Astrocyte (in vitro differentiated cells and primary cell): Measurements from ENCODE around the gene HINT2. TPM values are rescaled to one million over a fixed set of nuclear protein-coding genes. Genes with fewer than 3 reads are reported as not detected.

ENCODE experiments used
- DNase-seq: peaks from one replicate; pipeline ENCODE4 v3.0.0-alpha.2; 2010; ENCODE audit warnings: low read depth
- FAIRE-seq: peaks from 2 replicates; lab custom pipeline; 2011; peaks lifted over from hg19 to GRCh38; lab: Jason Lieb, UNC
- H2AFZ ChIP-seq: 2 replicates; pipeline ENCODE4 v1.6.0; 2012; ENCODE audit warnings: low read depth, low read length, inconsistent platforms
- H3K27ac ChIP-seq: 2 replicates; pipeline ENCODE4 v1.5.1; 2011; ENCODE audit warnings: low read depth, low read length, inconsistent platforms
- H3K27me3 ChIP-seq: 2 replicates; pipeline ENCODE4 v1.6.0; 2011; ENCODE audit warnings: low read length, inconsistent platforms; ENCODE audit not compliant: insufficient read depth
- H3K36me3 ChIP-seq: 2 replicates; pipeline ENCODE4 v1.5.1; 2011; ENCODE audit warnings: low read length, inconsistent platforms; ENCODE audit not compliant: insufficient read depth
- H3K4me1 ChIP-seq: 2 replicates; pipeline ENCODE4 v1.5.1; 2011; ENCODE audit warnings: low read length, inconsistent platforms; ENCODE audit not compliant: insufficient read depth
- H3K4me2 ChIP-seq: 2 replicates; pipeline ENCODE4 v1.6.0; 2012; ENCODE audit warnings: low read length, inconsistent platforms
- H3K4me3 ChIP-seq: 2 replicates; pipeline ENCODE4 v1.5.1; 2011; ENCODE audit warnings: low read depth, mild to moderate bottlenecking, low read length, inconsistent platforms; ENCODE audit not compliant: insufficient read depth
- H3K79me2 ChIP-seq: 2 replicates; pipeline ENCODE4 v1.6.0; 2012; ENCODE audit warnings: mild to moderate bottlenecking, low read length, inconsistent platforms; ENCODE audit not compliant: insufficient read depth
- H3K9ac ChIP-seq: 2 replicates; pipeline ENCODE4 v1.6.0; 2012; ENCODE audit warnings: mild to moderate bottlenecking, low read length, inconsistent platforms
- H3K9me3 ChIP-seq: 2 replicates; pipeline ENCODE4 v1.5.1; 2012; ENCODE audit warnings: low read depth, mild to moderate bottlenecking, low read length, inconsistent platforms; ENCODE audit not compliant: insufficient read depth
- H4K20me1 ChIP-seq: 2 replicates; pipeline ENCODE4 v1.6.0; 2012; ENCODE audit warnings: low read length, inconsistent platforms; ENCODE audit not compliant: insufficient read depth
- H3K27ac Mint-ChIP-seq: one replicate; pipeline ENCODE4 v1.8.0; 2021; ENCODE audit warnings: mild to moderate bottlenecking, mixed read lengths; ENCODE audit not compliant: unreplicated experiment
- H3K27me3 Mint-ChIP-seq: one replicate; pipeline ENCODE4 v1.8.0; 2021; ENCODE audit warnings: low read depth, mixed read lengths; ENCODE audit not compliant: unreplicated experiment
- H3K36me3 Mint-ChIP-seq: one replicate; pipeline ENCODE4 v1.8.0; 2021; ENCODE audit warnings: low read depth, mixed read lengths; ENCODE audit not compliant: unreplicated experiment
- H3K4me1 Mint-ChIP-seq: one replicate; pipeline ENCODE4 v1.8.0; 2021; ENCODE audit warnings: low read depth, mixed read lengths; ENCODE audit not compliant: unreplicated experiment
- H3K4me3 Mint-ChIP-seq: one replicate; pipeline ENCODE4 v1.8.0; 2021; ENCODE audit warnings: mild to moderate bottlenecking, moderate library complexity, mixed read lengths; ENCODE audit not compliant: unreplicated experiment
- H3K9me3 Mint-ChIP-seq: one replicate; pipeline ENCODE4 v1.8.0; 2021; ENCODE audit warnings: mild to moderate bottlenecking, mixed read lengths; ENCODE audit not compliant: unreplicated experiment
- EZH2 ChIP-seq: IDR thresholded peaks from 2 replicates; pipeline ENCODE4 v1.6.1; 2012; ENCODE audit warnings: mild to moderate bottlenecking, low read length, inconsistent platforms; ENCODE audit not compliant: insufficient read depth
- total RNA-seq: library from RNA; stranded (reverse); gene quantifications from 2 replicates; pipeline ENCODE4 v1.2.1, GENCODE V29; 2021
- TF ChIP-seq, protein P1 (sequence below): IDR thresholded peaks from 2 replicates; pipeline ENCODE4 v1.5.1; 2011; ENCODE audit warnings: low read depth, mild to moderate bottlenecking, inconsistent platforms, low read length, moderate library complexity; ENCODE audit not compliant: insufficient read depth

Gene HINT2
- total RNA-seq, 1 donor from 2014 or later, result 22.8 TPM

DNA sequence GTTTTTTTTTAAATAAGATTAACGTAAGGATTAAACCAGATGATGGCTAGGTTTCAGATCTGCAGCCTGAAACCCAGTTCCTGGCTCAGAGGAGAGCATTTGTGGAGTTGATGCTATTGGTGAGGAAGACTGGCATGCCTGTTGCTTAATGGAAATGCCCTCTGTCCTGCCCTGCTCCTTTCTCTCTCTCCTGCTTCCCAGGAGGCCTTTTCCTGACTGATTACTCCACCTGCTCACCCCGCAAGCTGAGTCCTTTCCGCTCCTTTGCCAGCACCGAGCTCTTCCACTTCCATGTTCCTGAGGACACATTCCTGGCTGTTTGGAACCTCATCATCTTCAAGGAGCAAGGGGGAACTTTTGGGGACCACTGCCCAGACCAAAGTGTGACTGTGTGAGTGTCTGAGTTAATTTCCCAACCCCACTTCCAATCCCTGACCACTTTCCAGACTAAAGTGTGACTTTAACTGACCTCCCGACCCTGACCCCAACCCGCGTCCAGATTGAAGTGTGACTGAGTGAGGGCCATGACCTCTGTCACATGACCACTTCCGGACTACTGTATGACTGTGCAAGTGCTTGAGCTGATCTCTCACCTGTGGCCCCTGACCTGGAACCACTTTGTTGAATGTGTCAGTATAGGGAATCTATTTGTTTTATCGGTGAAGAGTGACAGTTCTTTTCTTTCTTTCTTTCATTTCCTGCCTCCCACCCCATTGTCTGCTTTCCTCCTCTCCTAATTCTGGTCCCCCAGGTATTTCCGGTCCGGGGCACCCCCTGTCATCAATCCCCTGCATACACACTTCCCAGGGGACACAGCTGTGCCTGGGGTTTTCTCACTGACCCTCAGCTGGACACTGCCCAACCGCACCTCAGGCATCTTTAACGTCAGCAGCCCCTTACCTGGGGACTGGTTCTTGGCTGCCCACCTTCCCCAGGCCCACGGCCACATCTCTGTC is 19.7 kb upstream of the HINT2 start:
- no peak overlapping the region for H3K4me3 ChIP-seq
- H3K36me3 ChIP-seq, result no peaks in the 10 kb centered on the region
- DNase-seq (no peak), FAIRE-seq (no peak)
- no peak overlapping the region for H3K27ac ChIP-seq
- Mint-ChIP-seq H3K4me3 (no peak overlapping the region), H3K27me3 (peaks cover 23% of the 10 kb centered on the region), H3K27ac (no peak overlapping the region), H3K9me3 (peaks cover 4% of the 10 kb centered on the region), H3K4me1 (peaks cover 12% of the 10 kb centered on the region), H3K36me3 (peaks cover 8% of the 10 kb centered on the region)
- H3K9ac ChIP-seq, result no peak overlapping the region
- H2AFZ ChIP-seq, result no peak overlapping the region
- no peaks in the 10 kb centered on the region for H3K27me3 ChIP-seq
- H3K4me2 ChIP-seq, result no peak overlapping the region
- H3K4me1 ChIP-seq, result peaks cover 9% of the 10 kb centered on the region
- H4K20me1 ChIP-seq, result no peaks in the 10 kb centered on the region
- TF ChIP-seq, protein P1, sequence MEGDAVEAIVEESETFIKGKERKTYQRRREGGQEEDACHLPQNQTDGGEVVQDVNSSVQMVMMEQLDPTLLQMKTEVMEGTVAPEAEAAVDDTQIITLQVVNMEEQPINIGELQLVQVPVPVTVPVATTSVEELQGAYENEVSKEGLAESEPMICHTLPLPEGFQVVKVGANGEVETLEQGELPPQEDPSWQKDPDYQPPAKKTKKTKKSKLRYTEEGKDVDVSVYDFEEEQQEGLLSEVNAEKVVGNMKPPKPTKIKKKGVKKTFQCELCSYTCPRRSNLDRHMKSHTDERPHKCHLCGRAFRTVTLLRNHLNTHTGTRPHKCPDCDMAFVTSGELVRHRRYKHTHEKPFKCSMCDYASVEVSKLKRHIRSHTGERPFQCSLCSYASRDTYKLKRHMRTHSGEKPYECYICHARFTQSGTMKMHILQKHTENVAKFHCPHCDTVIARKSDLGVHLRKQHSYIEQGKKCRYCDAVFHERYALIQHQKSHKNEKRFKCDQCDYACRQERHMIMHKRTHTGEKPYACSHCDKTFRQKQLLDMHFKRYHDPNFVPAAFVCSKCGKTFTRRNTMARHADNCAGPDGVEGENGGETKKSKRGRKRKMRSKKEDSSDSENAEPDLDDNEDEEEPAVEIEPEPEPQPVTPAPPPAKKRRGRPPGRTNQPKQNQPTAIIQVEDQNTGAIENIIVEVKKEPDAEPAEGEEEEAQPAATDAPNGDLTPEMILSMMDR, result no peak
- no peak for TF ChIP-seq EZH2
- no peaks in the 10 kb centered on the region for H3K79me2 ChIP-seq
- H3K9me3 ChIP-seq, result no peaks in the 10 kb centered on the region

DNA sequence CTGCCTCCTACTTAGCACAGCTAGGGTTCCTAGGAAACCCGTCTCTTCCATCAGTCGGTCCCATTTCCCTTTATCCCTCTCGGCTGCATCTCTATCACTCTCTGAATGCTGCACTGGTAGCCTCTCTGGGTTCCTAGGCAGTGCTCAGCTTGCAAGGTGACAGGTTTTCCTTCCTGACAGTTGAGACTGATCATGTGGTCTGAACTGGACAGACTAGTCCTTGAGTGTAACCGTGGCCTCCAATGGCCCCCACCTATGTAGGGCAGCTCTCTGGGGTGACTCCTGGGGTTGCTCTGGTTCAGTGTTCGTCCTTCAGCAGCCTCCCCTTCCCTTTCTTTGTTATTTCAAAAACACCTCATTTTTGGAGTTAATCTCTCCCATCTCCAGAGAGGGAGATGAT is 18.0 kb upstream of the HINT2 start:
- no peaks in the 10 kb centered on the region for H3K27me3 ChIP-seq
- no peak overlapping the region for H3K27ac ChIP-seq
- no peak for FAIRE-seq
- peaks cover 12% of the 10 kb centered on the region for H3K4me1 Mint-ChIP-seq
- H3K9me3 ChIP-seq, result no peaks in the 10 kb centered on the region
- DNase-seq, result no peak
- peaks cover 6% of the 10 kb centered on the region for H3K36me3 Mint-ChIP-seq
- TF ChIP-seq, protein P1, result no peak
- TF ChIP-seq EZH2, result no peak
- no peaks in the 10 kb centered on the region for H4K20me1 ChIP-seq
- H3K4me1 ChIP-seq, result peaks cover 16% of the 10 kb centered on the region
- no peak overlapping the region for H3K4me3 Mint-ChIP-seq
- no peak overlapping the region for H3K4me2 ChIP-seq
- H3K79me2 ChIP-seq, result no peaks in the 10 kb centered on the region
- peaks cover 4% of the 10 kb centered on the region for H3K9me3 Mint-ChIP-seq
- no peak overlapping the region for H3K9ac ChIP-seq
- H2AFZ ChIP-seq, result no peak overlapping the region
- H3K27ac Mint-ChIP-seq, result no peak overlapping the region
- no peak overlapping the region for H3K4me3 ChIP-seq
- no peaks in the 10 kb centered on the region for H3K36me3 ChIP-seq
- H3K27me3 Mint-ChIP-seq, result peaks cover 8% of the 10 kb centered on the region

DNA sequence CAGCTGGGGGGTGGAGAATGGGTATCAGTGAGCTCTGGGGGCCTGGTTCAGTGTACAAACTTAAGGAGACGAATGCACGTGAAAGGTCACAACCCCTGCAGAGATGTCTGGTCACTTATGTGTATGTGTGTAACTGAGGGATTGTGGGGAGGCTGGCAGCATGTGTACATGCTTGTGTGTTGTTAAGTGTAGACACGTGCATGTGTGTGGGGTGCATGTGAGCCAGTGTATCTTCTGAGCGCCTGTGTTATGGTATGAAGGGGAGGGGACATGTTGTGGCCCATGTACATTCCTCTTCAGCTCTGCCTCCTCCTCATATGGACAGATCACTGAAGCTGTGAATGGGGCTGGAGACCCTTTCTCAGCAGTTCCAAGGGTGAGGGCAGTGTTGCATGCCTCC is 16.2 kb upstream of the HINT2 start:
- Mint-ChIP-seq H3K4me3 (no peak overlapping the region), H3K4me1 (peaks cover 14% of the 10 kb centered on the region), H3K36me3 (peaks cover 6% of the 10 kb centered on the region)

More for the DNA sequence above, 16.2 kb upstream of the HINT2 start:
- Mint-ChIP-seq H3K27me3 (peaks cover 6% of the 10 kb centered on the region), H3K27ac (no peak overlapping the region), H3K9me3 (peaks cover 2% of the 10 kb centered on the region)
- H3K9me3 ChIP-seq, result no peaks in the 10 kb centered on the region
- H2AFZ ChIP-seq, result no peak overlapping the region
- no peak overlapping the region for H3K4me2 ChIP-seq
- no peaks in the 10 kb centered on the region for H4K20me1 ChIP-seq
- H3K9ac ChIP-seq, result no peak overlapping the region
- TF ChIP-seq, protein P1, result no peak
- TF ChIP-seq EZH2, result no peak
- H3K79me2 ChIP-seq, result no peaks in the 10 kb centered on the region
- H3K4me1 ChIP-seq, result peaks cover 16% of the 10 kb centered on the region
- H3K4me3 ChIP-seq, result no peak overlapping the region
- FAIRE-seq, result no peak
- H3K27ac ChIP-seq, result no peak overlapping the region
- no peak for DNase-seq
- no peaks in the 10 kb centered on the region for H3K36me3 ChIP-seq
- H3K27me3 ChIP-seq, result no peaks in the 10 kb centered on the region
